Epidermal melanocyte (primary cell): Measurements from ENCODE around the gene COL4A6.
"Not testable (repeated sequence)": the region's sequence is repeated elsewhere in the genome, so short reads cannot be mapped to it uniquely, and the experiment has no call there.

Experiments
- DNase-seq: peaks from one replicate; pipeline ENCODE4 v3.0.0; 2011; ENCODE audit warnings: low spot score; ENCODE audit not compliant: insufficient read length

The COL4A6 gene

GRCh38 chrX:108438110-108438623 is at the start of gene COL4A6:
COL4A6 (minus strand) TSS chrX:108438422; CDS start chrX:108438196, 226 bp downstream.
- no peak for DNase-seq

GRCh38 chrX:108485960-108486359 is 47.7 kb upstream of the COL4A6 start:
- DNase-seq, result no peak

- DNase-seq, result no peak
Observed at GRCh38 chrX:108484251-108484650, 46.0 kb upstream of the COL4A6 start.

- not testable (repeated sequence) for DNase-seq
Observed at GRCh38 chrX:108481528-108481927, 43.3 kb upstream of the COL4A6 start.

- DNase-seq, result no peak
Observed at GRCh38 chrX:108473979-108474378, 35.8 kb upstream of the COL4A6 start.

- DNase-seq, result peak; percentile 14
Observed at GRCh38 chrX:108468486-108468885, 30.3 kb upstream of the COL4A6 start.

- no peak for DNase-seq
Observed at GRCh38 chrX:108464604-108465003, 26.4 kb upstream of the COL4A6 start.

- no peak for DNase-seq
Observed at GRCh38 chrX:108456971-108457477, 18.8 kb upstream of the COL4A6 start.

GRCh38 chrX:108453841-108454240 is 15.6 kb upstream of the COL4A6 start:
- DNase-seq, result no peak

GRCh38 chrX:108447303-108447702 is 9.1 kb upstream of the COL4A6 start:
- no peak for DNase-seq

- DNase-seq, result no peak
Observed at GRCh38 chrX:108442901-108443464, 4.8 kb upstream of the COL4A6 start.

GRCh38 chrX:108439961-108440696 is 1.9 kb upstream of the COL4A6 start:
- no peak for DNase-seq

- DNase-seq, result peak; percentile 30
Observed at GRCh38 chrX:108439426-108439942, 1.3 kb upstream of the COL4A6 start, which contains the start of gene COL4A5. COL4A5 (plus strand) TSS chrX:108439838; CDS start chrX:108440126, 288 bp downstream.

- no peak for DNase-seq
Observed at GRCh38 chrX:108437349-108438109, 693 bp downstream of the COL4A6 start.

- DNase-seq, result no peak
Observed at GRCh38 chrX:108435261-108435660, 3.0 kb downstream of the COL4A6 start.

GRCh38 chrX:108426262-108426661 is 12.0 kb downstream of the COL4A6 start:
- DNase-seq, result no peak

- DNase-seq, result no peak
Observed at GRCh38 chrX:108420481-108420880, 17.7 kb downstream of the COL4A6 start.

- no peak for DNase-seq
Observed at GRCh38 chrX:108419401-108419800, 18.8 kb downstream of the COL4A6 start.

- DNase-seq, result no peak
Observed at GRCh38 chrX:108417257-108417656, 21.0 kb downstream of the COL4A6 start.

- no peak for DNase-seq
Observed at GRCh38 chrX:108415891-108416290, 22.3 kb downstream of the COL4A6 start.

GRCh38 chrX:108415146-108415545 is 23.1 kb downstream of the COL4A6 start:
- no peak for DNase-seq

GRCh38 chrX:108412783-108413182 is 25.4 kb downstream of the COL4A6 start:
- DNase-seq, result no peak
